Muscle layer of duodenum (tissue), 2 donors: ENCODE measurements around the gene GDF3.
"Not testable (repeated sequence)": the region's sequence is repeated elsewhere in the genome, so short reads cannot be mapped to it uniquely, and the experiment has no call there.

Experiments
- H3K27ac ChIP-seq: one replicate; pipeline ENCODE4 v1.7.0; 2013; ENCODE audit warnings: mild to moderate bottlenecking, low read length
- H3K27me3 ChIP-seq: one replicate; pipeline ENCODE4 v1.7.0; 2013; ENCODE audit warnings: low read depth, mild to moderate bottlenecking, control low read depth, low read length
- H3K36me3 ChIP-seq, 2 donors: one replicate each; pipeline ENCODE4 v1.7.0; 2013; ENCODE audit warnings: low read length in 2 of 2, control low read depth in 1 of 2, mild to moderate bottlenecking in 1 of 2; ENCODE audit not compliant: insufficient read depth in 2 of 2, control insufficient read depth in 1 of 2
- H3K4me1 ChIP-seq, 2 donors: one replicate each; pipeline ENCODE4 v1.7.0; 2013; ENCODE audit warnings: low read length in 2 of 2, mild to moderate bottlenecking in 2 of 2, control low read depth in 1 of 2, moderate library complexity in 1 of 2; ENCODE audit not compliant: insufficient read depth in 2 of 2, control insufficient read depth in 1 of 2
- H3K4me3 ChIP-seq, 2 donors: one replicate each; pipeline ENCODE4 v1.7.0; 2013; ENCODE audit warnings: low read length in 2 of 2, low read depth in 1 of 2, mild to moderate bottlenecking in 1 of 2
- H3K9me3 ChIP-seq, 2 donors: one replicate each; pipeline ENCODE4 v1.7.0; 2013; ENCODE audit warnings: low read length in 2 of 2, control low read depth in 1 of 2, mild to moderate bottlenecking in 1 of 2; ENCODE audit not compliant: control insufficient read depth in 1 of 2
- donor health status: healthy.

GDF3 gene

DNA sequence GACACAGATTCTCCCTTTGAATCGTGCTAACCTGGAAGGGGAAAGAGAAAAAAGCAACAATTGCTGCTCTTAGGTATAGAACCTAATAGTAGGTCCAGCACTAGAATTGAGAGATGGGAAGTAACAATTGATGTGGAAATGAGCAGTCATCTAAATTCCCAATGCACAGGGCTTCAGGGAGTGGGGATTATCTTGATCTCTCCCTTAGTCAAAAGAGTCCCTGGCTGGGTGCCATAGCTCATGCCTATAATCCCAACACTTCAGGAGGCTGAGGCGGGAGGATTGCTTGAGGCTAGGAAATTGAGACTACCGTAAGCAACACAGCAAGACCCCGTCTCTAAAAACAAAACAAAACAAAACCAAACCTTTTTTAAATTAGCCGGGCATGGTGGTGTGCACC, 33.8 kb downstream of the GDF3 start:
- Histone ChIP-seq H3K9me3 (no peaks in the 10 kb centered on the region), H3K4me3 (no peak overlapping the region), H3K4me1 (no peaks in the 10 kb centered on the region), H3K27me3 (no peaks in the 10 kb centered on the region), H3K27ac (no peak overlapping the region), H3K36me3 (no peaks in the 10 kb centered on the region)

GRCh38 chr12:7656121-7656520, 39.5 kb downstream of the GDF3 start:
- H3K9me3 ChIP-seq: no peaks in the 10 kb centered on the region
- H3K4me3 ChIP-seq: no peak overlapping the region
- H3K36me3 ChIP-seq: no peaks in the 10 kb centered on the region
- H3K27ac ChIP-seq: no peak overlapping the region
- H3K27me3 ChIP-seq: no peaks in the 10 kb centered on the region
- H3K4me1 ChIP-seq: no peaks in the 10 kb centered on the region

- no peaks in the 10 kb centered on the region for H3K27me3 ChIP-seq
- H3K9me3 ChIP-seq: no peaks in the 10 kb centered on the region
- H3K4me3 ChIP-seq: no peak overlapping the region
- no peaks in the 10 kb centered on the region for H3K4me1 ChIP-seq
- no peak overlapping the region for H3K27ac ChIP-seq
- H3K36me3 ChIP-seq: no peaks in the 10 kb centered on the region
Measured at GRCh38 chr12:7650091-7650490, 45.5 kb downstream of the GDF3 start.

- no peak overlapping the region for H3K27ac ChIP-seq
- H3K36me3 ChIP-seq: no peaks in the 10 kb centered on the region
- H3K4me1 ChIP-seq: no peaks in the 10 kb centered on the region
- H3K27me3 ChIP-seq: no peaks in the 10 kb centered on the region
- H3K4me3 ChIP-seq: no peak overlapping the region
- H3K9me3 ChIP-seq: no peaks in the 10 kb centered on the region
Measured at GRCh38 chr12:7647071-7647470, 48.5 kb downstream of the GDF3 start.

- Histone ChIP-seq H3K36me3 (no peaks in the 10 kb centered on the region), H3K27ac (no peak overlapping the region), H3K4me1 (no peaks in the 10 kb centered on the region), H3K4me3 (no peak overlapping the region), H3K27me3 (no peaks in the 10 kb centered on the region), H3K9me3 (no peaks in the 10 kb centered on the region)
Measured at GRCh38 chr12:7646178-7646475, 49.4 kb downstream of the GDF3 start.

GRCh38 chr12:7645395-7646177, 50.0 kb downstream of the GDF3 start:
- no peak overlapping the region for H3K27ac ChIP-seq
- no peaks in the 10 kb centered on the region for H3K36me3 ChIP-seq
- no peak overlapping the region for H3K4me3 ChIP-seq
- no peaks in the 10 kb centered on the region for H3K27me3 ChIP-seq
- no peaks in the 10 kb centered on the region for H3K4me1 ChIP-seq
- H3K9me3 ChIP-seq: no peaks in the 10 kb centered on the region

GRCh38 chr12:7642876-7643309, 52.7 kb downstream of the GDF3 start:
- Histone ChIP-seq H3K4me3 (no peak overlapping the region), H3K36me3 (no peaks in the 10 kb centered on the region), H3K9me3 (no peaks in the 10 kb centered on the region), H3K27ac (no peak overlapping the region), H3K27me3 (no peaks in the 10 kb centered on the region), H3K4me1 (no peaks in the 10 kb centered on the region)

- Histone ChIP-seq H3K36me3 (no peaks in the 10 kb centered on the region), H3K27me3 (no peaks in the 10 kb centered on the region), H3K4me3 (no peak overlapping the region)
Measured at GRCh38 chr12:7642287-7642686, 53.3 kb downstream of the GDF3 start.

GRCh38 chr12:7640123-7640995, 55.2 kb downstream of the GDF3 start:
- H3K9me3 ChIP-seq, H3K27me3 ChIP-seq, H3K27ac ChIP-seq, H3K4me1 ChIP-seq, H3K36me3 ChIP-seq: not testable (repeated sequence)
- peak overlapping the region in 1 of 2 donors; percentile 50 for H3K4me3 ChIP-seq

More at GRCh38 chr12:7642287-7642686, 53.3 kb downstream of the GDF3 start:
- Histone ChIP-seq H3K4me1 (no peaks in the 10 kb centered on the region), H3K9me3 (no peaks in the 10 kb centered on the region), H3K27ac (no peak overlapping the region)
